ENCODE results near the gene AP3S2. TPM values are rescaled to one million over a fixed set of nuclear protein-coding genes. Genes with fewer than 3 reads are reported as not detected.

The AP3S2 gene
- total RNA-seq, 4 donors from 2014 or later: 15.5 to 70.4 (median 28.4) TPM

GRCh38 chr15:89827829-89828228 is 66.0 kb downstream of the AP3S2 start:
- no peak overlapping the region for H3K4me3 ChIP-seq
- TF ChIP-seq EP300 (IDR thresholded peaks at IDR 0.05) (no peak), POLR2AphosphoS5 (IDR thresholded peaks at IDR 0.05) (no peak), POLR2A (IDR thresholded peaks at IDR 0.05) (no peak), CTCF (IDR thresholded peaks at IDR 0.05) (no peak)
- H3K27me3 ChIP-seq: no peaks in the 10 kb centered on the region
- no peaks in the 10 kb centered on the region for H3K9me3 ChIP-seq
- WGBS: 88% methylated on average over 4 of the region's 4 CpGs
- H3K4me1 ChIP-seq: peaks cover 35% of the 10 kb centered on the region
- H3K36me3 ChIP-seq: peaks cover under 1% of the 10 kb centered on the region
- DNase-seq (ENCODE audit: low spot score in 2 of 2): no peak
- peak overlapping the region; percentile 42 for H3K27ac ChIP-seq

- H3K27me3 ChIP-seq: no peaks in the 10 kb centered on the region
- DNase-seq (ENCODE audit: low spot score in 2 of 2): no peak
- WGBS: 85% methylated on average over 13 of the region's 13 CpGs
- TF ChIP-seq POLR2A (IDR thresholded peaks at IDR 0.05): no peak
- no peak for TF ChIP-seq EP300 (IDR thresholded peaks at IDR 0.05)
- peaks cover 44% of the 10 kb centered on the region for H3K4me1 ChIP-seq
- H3K9me3 ChIP-seq: no peaks in the 10 kb centered on the region
- no peak overlapping the region for H3K4me3 ChIP-seq
- H3K27ac ChIP-seq: no peak overlapping the region
- no peaks in the 10 kb centered on the region for H3K36me3 ChIP-seq
These were observed 66.8 kb downstream of the AP3S2 start for GRCh38 chr15:89826671-89827655.

- 80% methylated on average over 7 of the region's 10 CpGs for WGBS
- no peak overlapping the region for H3K27ac ChIP-seq
- no peaks in the 10 kb centered on the region for H3K27me3 ChIP-seq
- no peak for DNase-seq (ENCODE audit: low spot score in 2 of 2)
- H3K36me3 ChIP-seq: no peaks in the 10 kb centered on the region
- TF ChIP-seq POLR2AphosphoS5 (IDR thresholded peaks at IDR 0.05): no peak
- no peak overlapping the region for H3K4me3 ChIP-seq
- no peaks in the 10 kb centered on the region for H3K9me3 ChIP-seq
- H3K4me1 ChIP-seq: peaks cover 44% of the 10 kb centered on the region
These were observed 68.4 kb downstream of the AP3S2 start for GRCh38 chr15:89825271-89825940.

GRCh38 chr15:89824607-89824867 is 69.3 kb downstream of the AP3S2 start:
- no peak for DNase-seq (ENCODE audit: low spot score in 2 of 2)
- Histone ChIP-seq H3K36me3 (no peaks in the 10 kb centered on the region), H3K27me3 (no peaks in the 10 kb centered on the region), H3K9me3 (no peaks in the 10 kb centered on the region), H3K4me3 (no peak overlapping the region), H3K4me1 (peaks cover 44% of the 10 kb centered on the region), H3K27ac (no peak overlapping the region)
- TF ChIP-seq POLR2AphosphoS5 (IDR thresholded peaks at IDR 0.05) (no peak), CTCF (IDR thresholded peaks at IDR 0.05) (no peak), EP300 (IDR thresholded peaks at IDR 0.05) (no peak), POLR2A (IDR thresholded peaks at IDR 0.05) (no peak)
- WGBS: no CpG with 5 or more reads among the region's 7 CpGs

GRCh38 chr15:89823836-89824606 is 69.8 kb downstream of the AP3S2 start:
- peaks cover 42% of the 10 kb centered on the region for H3K4me1 ChIP-seq
- no peaks in the 10 kb centered on the region for H3K9me3 ChIP-seq
- H3K27ac ChIP-seq: peak overlapping the region; percentile 76
- WGBS: 82% methylated on average over 15 of the region's 16 CpGs
- no peaks in the 10 kb centered on the region for H3K27me3 ChIP-seq
- no peak for TF ChIP-seq EP300 (IDR thresholded peaks at IDR 0.05)
- no peak for TF ChIP-seq POLR2A (IDR thresholded peaks at IDR 0.05)
- no peak for TF ChIP-seq POLR2AphosphoS5 (IDR thresholded peaks at IDR 0.05)
- no peak for TF ChIP-seq CTCF (IDR thresholded peaks at IDR 0.05)
- H3K36me3 ChIP-seq: no peaks in the 10 kb centered on the region
- peak in 1 of 2 donors; percentile 56 for DNase-seq (ENCODE audit: low spot score in 2 of 2)
- no peak overlapping the region for H3K4me3 ChIP-seq

Measured in suprapubic skin (tissue), 4 donors.